Measurements from ENCODE around the gene SLC16A7.
"Not testable (repeated sequence)": the region's sequence is repeated elsewhere in the genome, so short reads cannot be mapped to it uniquely, and the experiment has no call there.

The SLC16A7 gene, protein sequence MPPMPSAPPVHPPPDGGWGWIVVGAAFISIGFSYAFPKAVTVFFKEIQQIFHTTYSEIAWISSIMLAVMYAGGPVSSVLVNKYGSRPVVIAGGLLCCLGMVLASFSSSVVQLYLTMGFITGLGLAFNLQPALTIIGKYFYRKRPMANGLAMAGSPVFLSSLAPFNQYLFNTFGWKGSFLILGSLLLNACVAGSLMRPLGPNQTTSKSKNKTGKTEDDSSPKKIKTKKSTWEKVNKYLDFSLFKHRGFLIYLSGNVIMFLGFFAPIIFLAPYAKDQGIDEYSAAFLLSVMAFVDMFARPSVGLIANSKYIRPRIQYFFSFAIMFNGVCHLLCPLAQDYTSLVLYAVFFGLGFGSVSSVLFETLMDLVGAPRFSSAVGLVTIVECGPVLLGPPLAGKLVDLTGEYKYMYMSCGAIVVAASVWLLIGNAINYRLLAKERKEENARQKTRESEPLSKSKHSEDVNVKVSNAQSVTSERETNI

DNA sequence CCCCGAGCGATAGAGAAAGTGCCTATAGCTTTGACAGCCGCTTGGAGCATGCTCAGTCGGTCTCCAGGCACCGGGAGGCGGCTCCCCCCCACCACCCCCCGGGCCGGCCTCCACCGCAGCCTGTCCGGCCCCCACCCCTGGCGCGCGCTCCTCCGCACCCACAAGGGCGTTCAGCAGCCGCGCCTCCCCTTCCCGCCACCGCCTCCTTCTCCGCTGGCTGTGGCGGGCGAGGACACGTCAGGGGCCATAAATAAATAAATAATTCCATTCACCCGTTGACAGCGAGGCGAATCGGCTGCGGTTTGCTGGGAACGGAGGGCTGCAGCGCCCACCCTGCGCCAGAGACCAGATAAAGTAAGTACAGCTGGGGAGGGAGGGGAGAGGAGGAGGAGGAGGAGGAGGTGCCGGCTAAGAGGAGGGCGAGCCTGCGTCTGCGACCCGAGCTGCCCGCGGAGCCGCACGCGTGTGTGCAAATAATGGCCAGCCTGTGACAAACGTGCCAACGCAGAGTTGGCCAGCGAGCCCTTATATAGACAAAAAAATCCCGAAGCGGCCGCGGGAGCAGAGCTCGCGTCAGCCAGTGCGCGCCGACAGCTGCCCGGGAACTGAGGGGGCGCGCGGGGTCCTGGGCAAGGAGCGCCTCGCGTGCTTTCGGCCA is at the start of gene SLC16A7:
TSS of gene SLC16A7 (plus strand) at position 147 of the 658 bp plus-strand sequence. CDS start 108,773 bp downstream, outside the sequence.
- FAIRE-seq, result no peak

DNA sequence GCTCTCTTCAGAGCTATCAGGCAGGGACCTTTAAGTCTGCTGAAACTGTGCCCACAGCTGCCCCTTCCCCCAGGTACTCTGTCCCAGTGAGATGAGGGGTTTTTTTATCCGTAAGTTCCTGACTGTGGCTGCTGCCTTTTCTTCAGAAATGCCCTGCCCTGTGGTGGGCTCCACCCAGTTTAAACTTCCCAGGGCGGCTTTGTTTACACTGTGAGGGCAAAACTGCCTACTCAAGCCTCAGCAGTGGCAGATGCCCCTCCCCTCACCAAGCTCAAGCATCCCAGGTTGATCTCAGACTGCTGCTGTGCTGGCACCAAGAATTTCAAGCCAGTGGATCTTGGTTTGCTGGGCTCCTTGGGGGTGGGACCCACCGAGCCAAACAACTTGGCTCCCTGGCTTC is 46.9 kb upstream of the SLC16A7 start:
- no peak for FAIRE-seq

DNA sequence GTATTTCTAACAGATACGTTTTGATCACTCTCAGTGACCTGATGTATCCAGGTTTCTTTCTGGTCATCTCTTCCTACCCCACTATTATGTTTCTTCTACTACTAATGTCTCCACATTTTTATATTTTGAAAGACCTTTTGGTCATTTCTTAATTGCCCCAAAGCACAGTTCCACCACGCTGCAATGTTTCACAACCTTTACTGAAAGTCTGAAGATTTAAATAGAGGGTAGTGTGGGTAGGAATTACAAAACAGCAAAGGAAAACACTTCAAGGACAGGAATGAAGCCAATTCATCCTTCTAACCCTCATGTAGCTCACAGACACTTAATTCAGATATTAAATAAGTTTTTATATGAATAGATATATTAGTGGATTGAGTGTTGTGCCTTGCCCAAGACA is 36.1 kb upstream of the SLC16A7 start:
- no peak for FAIRE-seq

DNA sequence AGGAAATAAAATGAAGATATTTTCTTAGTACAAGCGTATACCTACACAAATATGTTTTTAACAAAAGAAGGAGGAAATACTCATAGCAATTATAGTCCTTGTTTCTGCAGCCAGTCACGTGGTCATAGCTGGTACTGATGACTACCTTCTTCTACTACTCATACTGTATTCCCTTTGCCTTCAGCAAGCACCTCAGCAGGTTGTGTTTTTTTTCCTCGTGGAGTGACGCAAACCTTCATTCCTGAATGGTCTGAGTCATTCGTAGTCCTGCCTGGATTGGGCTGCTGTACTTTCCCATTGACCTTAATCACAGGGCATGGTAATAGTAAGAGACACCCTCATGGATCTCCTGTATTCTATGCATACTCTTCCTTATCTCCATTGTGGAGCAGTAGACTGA is 25.7 kb upstream of the SLC16A7 start:
- FAIRE-seq, result no peak

DNA sequence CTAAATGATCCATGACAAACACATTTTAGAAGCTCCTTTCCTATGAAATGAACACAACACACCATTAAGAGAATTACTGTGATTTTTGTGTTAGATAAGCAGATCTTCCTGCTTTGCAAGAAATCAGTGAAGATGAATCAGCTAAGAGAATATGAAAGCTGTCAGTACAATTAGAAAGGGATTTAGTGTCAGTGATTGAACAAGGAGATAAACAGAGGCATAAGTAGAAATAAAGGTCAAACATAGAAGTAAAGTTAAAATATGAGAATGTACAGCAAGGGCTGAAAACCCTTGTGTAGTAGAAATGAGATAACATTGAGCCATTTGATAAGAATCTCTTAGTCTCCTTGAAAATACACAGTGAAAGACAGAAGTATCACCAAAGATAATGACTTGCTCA is 21.4 kb upstream of the SLC16A7 start:
- no peak for FAIRE-seq

DNA sequence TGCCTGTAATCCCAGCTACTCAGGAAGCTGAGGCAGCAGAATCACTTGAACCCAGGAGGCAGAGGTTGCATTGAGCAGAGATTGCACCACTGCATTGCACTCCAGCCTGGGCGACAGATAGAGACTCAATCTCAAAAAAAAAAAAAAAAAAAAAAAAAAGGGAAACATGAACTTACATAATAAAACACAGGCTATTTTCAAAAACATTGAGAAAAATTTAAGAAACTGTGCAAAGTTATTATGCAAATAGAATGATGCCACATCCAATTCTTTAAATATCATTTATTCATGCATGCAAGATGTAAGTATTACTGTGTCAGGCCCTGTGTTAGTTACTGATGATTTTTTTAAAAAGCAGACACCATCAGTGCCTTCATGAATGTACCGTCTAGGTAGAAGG is 20.0 kb upstream of the SLC16A7 start:
- FAIRE-seq, result no peak

DNA sequence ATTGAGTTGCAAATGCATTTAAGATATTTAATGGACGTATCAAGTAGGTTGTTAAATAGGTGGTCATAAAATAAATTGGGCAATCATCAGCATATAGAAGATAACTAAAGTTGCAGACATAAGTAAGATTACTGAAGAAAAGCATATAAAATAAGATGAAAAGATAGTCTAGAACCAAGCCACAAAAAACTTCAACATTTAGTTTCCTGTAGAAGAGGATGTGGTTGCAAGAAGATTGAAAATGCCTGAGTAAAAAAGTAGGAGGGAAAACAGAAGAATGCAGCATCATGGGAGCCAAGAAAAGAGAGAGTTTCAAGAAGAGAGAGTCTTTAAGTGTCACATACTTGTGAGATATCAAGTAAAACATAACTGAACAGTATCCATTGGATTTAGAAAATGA is 17.6 kb upstream of the SLC16A7 start:
- FAIRE-seq, result no peak

DNA sequence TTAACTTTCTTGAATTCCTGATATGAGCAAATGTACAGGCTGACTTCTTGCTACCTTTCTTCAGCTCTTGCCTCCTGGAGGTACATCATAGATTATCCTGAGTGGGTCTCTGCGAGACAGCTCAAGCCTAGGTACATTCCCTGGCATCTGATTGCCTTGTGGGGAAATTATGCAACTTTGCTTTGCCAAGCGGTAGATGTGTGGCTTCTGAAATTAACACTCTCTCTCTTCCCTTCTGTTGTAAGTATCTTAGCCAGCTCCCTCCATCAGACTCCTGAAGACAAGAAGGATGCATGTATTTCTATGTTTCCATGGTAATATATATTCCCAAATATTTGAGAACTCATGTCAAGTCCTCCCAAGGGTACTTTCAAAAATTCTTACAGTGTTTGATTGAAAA is 16.2 kb upstream of the SLC16A7 start:
- FAIRE-seq, result no peak

DNA sequence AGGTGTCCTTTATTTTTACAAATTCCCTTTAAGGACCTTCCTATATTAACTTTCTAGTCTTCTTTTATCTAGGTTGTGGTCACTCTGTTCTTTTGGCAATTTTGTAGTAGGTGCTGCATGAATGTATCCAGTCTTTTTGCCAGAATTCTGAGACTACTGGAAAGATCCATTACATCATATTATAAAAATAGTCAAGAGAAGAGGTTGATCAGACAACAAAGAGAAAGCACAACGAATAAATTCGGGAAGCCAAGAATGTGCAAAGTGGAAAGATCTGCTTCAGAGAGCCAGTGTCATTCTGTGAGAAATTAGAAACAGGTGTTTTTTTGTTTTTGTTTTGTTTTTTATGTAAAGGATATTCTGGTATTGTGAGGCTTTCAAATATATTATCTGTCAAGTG is 15.8 kb upstream of the SLC16A7 start:
- no peak for FAIRE-seq

DNA sequence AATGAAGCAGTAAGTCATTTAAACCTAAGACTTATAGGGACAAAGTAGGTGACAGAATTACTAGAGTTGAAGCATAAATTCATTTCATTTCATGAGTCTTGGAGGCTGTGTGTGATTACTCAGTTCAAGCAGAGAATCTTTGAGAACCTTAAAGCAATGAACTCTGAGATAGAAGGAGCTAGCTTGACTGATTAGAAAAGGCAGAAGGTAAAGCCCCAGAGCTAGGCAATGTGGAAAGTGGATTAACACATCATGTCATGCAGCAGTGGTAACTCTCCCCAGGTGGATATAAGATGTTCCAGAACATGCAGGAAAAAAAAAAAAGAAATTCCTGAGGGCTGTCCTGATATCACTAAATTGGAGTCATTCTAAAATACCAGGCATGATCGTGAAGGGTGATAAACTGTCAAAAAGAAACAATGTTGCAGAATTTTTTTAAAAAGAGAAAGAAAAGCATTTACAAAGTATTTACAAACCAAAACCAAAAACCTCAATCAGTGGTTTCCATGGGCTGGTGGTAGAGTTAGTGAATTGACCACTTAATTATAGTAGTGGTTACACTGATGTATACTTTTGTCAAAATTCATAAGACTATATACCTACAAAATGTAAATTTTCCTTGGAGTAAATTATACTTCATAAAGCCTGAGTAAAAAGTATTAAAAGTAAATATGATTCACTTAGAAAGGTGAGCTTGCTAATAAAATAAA is 12.7 kb upstream of the SLC16A7 start:
- FAIRE-seq, result no peak

DNA sequence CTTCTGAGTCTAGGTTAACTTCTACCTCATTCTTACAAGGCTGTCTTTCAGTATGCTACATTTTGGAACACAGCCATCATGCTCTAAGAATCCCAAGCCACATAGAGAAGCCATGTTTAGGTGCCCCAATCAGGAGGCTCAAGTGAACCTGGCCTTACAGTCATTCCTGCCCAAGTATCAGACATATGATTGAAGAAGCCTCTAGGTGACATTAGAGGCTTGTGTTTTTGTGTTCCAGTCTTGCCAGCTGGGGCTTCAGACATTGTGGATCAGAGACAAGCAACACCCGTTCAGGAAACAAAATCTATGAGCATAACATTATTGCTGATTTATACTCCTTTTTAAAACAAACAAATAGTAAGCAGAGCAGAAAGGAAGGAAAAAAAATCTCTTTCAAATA is 8.1 kb upstream of the SLC16A7 start:
- no peak for FAIRE-seq

DNA sequence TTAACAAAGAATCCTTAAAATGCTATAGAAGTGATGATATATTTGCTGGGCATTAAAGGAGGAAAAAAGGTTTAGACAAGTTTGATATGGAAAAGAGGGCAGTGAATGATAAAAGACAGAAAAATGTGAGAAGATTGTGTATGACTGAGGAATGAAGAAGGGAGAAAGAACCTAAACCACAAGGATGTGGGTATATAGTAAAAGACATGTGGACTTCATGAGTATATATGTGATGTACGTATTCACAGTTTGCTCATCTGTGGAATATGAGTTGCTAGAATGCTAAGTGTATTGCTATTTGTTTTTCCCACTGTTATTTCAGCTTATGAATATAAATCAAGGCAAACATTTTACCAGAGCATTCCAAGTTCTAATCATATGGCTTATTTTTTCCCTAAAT is 2.1 kb upstream of the SLC16A7 start:
- no peak for FAIRE-seq

DNA sequence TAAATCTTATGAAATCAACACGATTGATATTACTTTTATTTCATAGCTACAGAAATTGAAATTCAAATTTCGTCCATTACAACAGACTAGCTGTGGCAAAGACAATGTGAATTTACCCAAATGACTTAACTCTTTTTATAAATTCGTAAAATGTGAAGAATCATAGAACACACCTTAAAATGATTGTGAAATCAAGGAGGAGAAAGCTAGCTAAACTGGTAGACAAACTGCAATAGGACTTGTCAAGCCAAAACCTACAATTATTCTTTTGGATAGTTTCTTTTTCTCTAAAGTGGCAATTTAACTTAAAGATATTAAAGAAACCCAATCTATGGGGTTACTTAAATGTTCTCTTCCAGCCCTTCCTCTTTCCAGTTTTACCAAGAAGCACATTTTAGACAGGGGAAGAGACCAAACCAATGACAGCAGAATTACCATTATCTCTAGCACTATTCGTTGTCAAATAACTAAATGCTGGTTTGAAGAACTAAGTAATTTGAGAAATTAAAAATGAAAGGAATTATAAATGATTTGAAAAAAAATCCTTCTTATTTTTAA is 807 bp upstream of the SLC16A7 start:
- no peak for FAIRE-seq

DNA sequence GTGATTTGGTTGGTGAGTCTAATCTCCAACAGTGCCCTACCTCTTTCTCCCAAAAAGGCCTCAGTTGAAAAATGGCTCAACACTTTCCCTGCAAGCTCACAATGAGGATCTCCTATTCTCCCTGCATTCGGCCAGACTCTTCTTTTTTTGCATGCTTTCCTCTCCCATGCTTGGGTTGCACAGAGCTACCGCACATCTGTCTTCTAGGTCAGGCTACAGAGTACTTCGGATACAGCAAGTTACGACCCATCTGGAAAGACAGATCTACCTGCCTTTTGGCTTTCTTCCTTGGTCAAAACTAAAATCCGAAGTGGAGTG is 305 bp upstream of the SLC16A7 start:
- FAIRE-seq, result no peak

DNA sequence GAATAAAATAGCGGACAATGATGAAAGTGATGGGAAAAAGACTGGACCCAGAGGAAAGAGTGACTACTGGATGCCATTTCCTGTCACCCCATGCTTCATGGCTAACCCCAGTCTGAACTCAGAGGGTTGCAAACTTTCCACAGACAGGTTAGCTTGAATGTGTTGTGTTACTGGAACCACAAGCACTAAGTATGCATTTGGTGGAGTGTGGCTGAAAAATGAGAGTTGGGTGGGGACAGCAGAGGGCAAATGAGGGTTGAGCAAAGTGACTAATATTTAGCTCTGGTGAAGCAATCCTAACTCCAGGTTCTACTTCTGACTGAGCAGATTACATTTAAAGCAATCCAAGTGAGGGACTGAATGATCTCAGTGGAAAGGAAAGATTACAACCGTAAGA is 1.6 kb downstream of the SLC16A7 start:
- FAIRE-seq, result no peak

DNA sequence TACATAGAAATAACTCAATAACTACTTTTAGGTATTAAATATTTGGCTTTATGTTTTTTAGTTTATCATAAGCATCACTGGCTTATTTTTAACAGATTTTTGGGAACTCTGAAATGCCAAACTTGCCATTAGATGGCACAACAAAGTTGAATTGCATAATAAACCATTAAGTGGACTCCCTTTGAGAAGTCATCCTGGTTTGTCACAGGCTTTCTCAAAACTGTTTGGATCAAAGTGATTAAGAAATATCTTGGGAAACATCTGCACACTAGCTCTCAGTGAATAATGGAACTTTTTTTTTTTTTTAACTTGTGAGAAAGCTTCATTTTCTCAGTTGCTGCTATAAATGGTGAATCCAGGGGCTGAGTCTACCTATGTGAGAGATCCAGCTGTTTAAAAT is 4.3 kb downstream of the SLC16A7 start:
- no peak for FAIRE-seq

DNA sequence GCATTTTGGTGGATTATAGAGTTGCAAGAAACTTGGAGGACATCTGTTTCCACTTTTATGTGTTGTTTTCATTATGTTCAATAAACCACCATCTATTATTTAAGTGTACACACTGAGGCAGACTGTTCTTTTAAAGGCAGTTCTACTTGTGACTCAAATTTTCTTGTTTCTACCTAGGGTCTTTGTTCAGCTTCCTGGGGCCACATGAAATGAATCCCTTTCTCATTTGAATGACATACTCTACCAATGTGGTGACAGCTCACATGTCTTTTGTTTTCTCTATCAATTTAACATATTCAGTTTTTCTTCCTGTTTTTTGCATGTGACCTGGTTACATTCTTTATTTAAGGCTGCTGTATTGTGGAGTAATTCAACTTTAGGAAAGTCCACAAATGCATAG is 7.9 kb downstream of the SLC16A7 start:
- FAIRE-seq, result no peak

DNA sequence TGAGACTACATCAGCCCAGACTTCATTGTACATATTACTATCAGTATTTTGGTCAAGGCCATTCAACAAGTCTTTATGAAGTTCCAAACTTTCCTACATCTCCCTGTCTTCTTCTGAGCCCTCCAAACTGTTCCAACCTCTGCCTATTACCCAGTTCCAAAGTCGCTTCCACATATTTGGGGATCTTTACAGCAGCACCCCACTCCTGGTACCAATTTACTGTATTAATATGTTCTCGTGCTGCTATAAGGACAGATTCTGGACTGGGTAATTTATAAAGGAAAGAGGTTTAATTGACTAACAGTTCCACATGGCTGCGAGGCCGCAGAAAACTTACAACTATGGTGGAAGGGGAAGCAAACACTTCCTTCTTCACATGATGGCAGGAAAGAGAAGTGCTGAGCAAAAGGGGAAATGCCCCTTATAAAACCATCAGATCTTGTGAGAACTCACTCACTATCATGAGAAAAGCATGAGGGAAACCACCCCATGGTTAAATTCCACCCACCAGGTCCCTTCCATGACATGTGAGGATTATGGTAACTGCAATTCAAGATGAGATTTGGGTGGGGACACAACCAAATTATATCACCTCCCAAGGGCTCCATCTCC is 17.1 kb downstream of the SLC16A7 start:
- not testable (repeated sequence) for FAIRE-seq

DNA sequence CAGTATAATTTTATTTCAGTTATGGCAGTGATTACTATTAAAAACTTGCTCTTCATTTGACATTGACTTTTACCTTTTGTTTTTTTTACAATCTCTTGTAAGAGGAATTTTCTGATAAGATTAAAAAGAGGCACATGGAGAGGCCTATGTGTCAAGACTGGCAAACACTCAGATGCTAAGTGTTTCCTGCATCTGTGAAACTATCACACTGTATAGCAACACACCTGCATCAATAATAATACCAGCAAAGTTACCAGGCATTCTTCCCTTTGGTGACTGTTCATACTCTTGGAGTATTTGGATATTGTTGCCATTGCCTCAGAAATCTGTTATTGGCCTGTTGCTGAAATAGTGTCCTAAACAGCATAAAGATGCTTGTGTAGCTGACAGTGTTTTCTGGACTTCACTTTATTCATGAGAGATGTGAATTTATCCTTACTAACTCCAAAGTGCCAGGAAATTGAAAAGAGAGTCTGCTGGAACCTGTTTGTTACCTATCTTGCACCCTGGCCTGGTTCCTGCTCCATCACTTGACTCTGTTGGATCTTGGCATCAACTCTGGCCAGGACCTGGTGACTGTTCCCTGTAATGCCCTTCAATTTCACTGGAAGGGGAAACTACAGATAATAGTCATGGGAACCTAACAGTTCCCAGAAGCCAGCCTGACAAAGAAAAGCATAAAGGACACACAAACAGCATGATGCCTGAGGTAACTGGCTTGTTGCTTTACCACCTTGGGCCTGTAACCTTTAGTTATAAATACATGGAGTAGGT is 19.8 kb downstream of the SLC16A7 start:
- FAIRE-seq, result no peak

DNA sequence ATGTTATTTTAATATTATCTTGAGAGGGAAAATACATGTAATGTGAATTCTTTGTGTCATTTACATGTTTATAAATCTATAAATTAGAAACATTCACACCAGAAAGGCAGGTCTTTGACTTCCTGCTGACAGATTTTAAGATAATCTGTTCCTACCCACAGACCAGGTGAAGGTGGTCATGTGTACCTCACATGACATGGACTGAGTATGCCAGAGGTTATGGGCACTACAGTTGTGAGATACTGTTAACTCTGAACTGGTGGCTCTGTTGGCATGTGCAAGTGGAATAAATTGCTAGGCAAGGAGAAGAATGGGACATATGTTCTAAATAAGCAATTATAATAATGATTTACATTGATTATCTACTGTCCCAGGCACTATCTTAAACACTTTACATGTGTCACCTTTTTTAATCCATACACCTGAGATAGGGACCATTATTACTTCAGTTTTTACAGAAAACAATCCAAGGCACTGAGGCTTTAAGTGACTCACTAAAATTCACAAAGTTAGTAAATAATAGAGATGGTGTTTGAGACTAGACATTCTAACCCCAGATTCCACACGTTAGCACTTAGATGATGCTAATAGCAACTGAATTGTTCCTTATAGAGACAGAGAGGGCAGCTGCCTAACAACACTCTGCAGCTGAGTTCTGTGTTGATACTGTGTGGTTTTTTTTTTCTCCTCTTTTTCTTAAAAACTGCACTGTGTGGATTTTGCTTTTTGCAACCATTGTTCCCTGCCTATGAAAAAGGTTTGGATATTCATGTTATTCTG is 23.8 kb downstream of the SLC16A7 start:
- no peak for FAIRE-seq

DNA sequence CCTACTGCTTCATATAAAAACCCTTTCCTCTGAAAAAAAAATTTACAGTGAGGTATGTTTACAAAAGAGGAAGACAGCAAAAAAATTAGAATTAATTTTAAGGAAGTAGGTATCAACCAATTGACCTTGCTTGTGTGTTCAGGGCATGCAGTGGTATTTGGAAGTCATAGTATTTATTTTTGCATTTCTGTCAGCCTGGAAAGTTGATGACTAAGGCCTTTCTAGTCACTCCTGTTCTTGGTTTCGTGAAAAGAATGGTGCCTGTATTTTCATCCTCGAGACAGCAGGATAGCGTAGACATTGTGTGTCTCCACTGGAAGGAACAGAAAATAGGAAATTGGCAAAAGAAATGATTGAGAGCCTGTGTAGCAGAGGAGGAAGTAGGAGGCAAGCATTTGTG is 24.5 kb downstream of the SLC16A7 start:
- FAIRE-seq, result no peak
